GM21717 (cell line): ENCODE results near the gene DPYSL5.
"Not testable (repeated sequence)": the region's sequence is repeated elsewhere in the genome, so short reads cannot be mapped to it uniquely, and the experiment has no call there.

Source experiments
- ATAC-seq: cut with Tn5 transposase; IDR thresholded peaks from one replicate; pipeline ENCODE4 v1.9.1; 2021; ENCODE audit warnings: mild to moderate bottlenecking, moderate library complexity; ENCODE audit not compliant: unreplicated experiment

Gene DPYSL5, protein sequence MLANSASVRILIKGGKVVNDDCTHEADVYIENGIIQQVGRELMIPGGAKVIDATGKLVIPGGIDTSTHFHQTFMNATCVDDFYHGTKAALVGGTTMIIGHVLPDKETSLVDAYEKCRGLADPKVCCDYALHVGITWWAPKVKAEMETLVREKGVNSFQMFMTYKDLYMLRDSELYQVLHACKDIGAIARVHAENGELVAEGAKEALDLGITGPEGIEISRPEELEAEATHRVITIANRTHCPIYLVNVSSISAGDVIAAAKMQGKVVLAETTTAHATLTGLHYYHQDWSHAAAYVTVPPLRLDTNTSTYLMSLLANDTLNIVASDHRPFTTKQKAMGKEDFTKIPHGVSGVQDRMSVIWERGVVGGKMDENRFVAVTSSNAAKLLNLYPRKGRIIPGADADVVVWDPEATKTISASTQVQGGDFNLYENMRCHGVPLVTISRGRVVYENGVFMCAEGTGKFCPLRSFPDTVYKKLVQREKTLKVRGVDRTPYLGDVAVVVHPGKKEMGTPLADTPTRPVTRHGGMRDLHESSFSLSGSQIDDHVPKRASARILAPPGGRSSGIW

DNA sequence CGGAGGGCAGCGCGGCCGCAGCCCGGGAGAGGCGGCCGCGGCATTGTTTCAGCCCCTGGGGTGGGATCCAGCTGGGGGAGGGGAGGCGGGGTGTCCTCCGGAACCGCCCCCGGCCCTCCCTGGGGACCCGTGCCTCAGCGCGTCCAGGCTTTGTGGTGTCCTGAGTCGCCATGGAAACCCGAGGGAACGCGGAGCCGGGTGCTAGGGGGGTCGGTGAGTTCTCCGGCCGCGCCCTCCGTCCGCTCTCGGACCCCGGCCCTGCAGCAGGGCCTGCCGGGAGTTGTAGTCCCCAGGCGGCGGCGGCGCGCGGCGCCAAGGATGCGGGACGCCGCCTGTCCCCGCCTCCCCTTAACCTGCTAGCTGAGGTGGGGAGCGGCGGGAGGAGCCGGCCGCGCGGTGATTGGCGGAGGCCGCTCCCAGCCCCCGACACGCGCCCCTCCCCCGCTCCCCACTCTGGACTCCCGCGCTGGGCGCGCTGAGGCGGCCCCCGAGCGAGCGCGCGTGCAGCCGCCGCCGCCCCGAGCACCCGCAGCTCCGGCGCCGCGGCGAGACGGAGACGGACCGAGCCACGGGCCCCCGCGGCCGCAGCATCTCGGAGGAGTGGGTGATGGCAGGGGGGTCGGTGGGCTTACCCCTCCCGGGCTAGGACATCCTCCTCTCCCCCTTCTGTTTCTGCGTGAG lies at the start of gene DPYSL5:
Gene DPYSL5, plus strand, starts transcription at position 478 of the 681 bp plus-strand sequence. CDS start 50,368 bp downstream, outside the sequence.
- no peak for ATAC-seq

DNA sequence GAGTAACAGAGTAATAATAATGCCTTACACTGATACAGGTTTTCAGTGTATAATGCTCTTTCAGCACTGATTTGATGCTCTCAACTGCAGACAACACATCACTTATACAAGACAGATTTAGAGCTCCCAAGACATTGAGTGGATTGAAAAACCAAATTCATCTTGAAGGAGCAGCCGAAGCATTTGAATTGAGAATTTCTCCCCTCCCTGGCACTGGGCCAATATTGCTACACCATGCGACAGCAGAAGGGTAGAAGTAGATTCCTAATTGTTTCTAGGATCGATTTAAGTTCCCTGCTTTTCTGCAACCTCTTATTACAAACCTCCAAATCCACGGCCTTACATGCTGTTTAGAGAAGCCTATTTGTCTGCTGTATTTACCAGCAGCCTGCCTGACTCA lies 46.6 kb upstream of the DPYSL5 start:
- no peak for ATAC-seq

- ATAC-seq, result no peak
These were observed 46.1 kb upstream of the DPYSL5 start for GRCh38 chr2:26801796-26802195.

GRCh38 chr2:26805241-26805676 lies 42.7 kb upstream of the DPYSL5 start:
- no peak for ATAC-seq

DNA sequence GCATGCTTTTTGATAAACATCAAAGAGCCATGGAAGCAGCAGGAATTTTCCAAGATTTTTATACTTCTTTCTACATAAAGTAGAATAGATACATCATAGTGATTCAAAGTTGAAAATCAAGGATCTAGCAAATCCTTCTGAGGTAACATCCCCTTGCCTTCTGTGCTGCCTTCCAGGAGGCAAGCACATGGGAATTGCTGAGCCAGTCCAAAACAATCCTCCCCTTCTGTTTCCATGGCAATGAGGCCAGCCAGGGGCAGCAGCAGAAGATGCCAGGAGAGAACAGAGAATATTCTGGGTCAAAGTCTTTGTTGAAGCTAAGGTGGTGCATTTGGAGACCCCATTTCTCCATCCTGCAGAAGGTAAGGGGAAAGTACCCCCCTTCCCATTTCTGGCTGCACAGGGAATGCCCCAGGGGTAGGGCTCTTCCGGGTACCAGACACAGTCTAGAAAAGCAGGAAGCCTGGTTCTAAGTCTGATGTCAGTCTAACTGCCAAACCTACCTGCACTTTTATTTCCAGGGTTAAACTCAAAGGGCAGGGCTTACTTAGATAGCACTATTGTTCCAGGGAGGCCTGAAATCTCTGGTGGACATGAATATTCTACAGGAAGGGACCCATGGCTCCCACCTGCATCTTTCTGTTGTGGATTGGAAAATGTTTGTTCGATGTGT lies 40.0 kb upstream of the DPYSL5 start:
- no peak for ATAC-seq

DNA sequence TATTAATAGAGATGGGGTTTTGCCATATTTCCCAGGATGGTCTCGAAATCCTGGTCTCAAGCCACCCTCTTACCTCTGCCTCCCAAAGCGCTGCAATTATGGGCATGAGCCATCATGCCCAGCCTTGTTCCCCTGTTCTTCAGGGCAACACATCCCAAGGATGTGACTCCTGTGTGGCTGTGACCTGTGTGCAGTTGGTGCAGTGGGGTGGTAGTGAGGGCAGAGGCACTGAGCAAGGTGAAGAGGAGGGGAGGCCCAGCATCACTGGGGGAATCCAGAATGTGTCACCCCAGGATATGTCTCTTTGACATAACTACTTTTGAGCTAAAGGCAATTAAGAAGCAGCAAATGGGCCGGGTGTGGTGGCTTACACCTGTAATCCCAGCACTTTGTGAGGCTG lies 38.7 kb upstream of the DPYSL5 start:
- ATAC-seq, result no peak

- ATAC-seq, result no peak
These were observed 37.9 kb upstream of the DPYSL5 start for GRCh38 chr2:26809876-26810577.

DNA sequence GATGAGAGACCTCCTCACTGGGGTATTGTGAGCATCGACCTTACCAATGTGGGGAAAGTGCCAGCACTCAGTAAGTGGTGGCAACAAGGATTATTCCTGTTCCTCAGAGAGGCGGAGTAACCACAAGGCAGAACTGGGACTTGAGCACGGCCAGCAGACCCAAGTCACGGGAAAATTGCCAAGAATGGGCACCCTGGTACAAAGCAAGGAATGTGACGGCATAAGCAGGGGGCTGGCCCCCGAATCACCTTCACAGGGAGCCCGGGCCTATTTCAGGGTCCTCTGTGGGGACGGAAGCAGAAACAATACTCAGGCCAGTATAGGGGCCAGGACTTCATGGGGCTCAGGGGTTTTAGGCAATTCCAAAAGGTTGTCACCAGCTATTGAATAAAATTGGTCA lies 36.7 kb upstream of the DPYSL5 start:
- ATAC-seq, result no peak

DNA sequence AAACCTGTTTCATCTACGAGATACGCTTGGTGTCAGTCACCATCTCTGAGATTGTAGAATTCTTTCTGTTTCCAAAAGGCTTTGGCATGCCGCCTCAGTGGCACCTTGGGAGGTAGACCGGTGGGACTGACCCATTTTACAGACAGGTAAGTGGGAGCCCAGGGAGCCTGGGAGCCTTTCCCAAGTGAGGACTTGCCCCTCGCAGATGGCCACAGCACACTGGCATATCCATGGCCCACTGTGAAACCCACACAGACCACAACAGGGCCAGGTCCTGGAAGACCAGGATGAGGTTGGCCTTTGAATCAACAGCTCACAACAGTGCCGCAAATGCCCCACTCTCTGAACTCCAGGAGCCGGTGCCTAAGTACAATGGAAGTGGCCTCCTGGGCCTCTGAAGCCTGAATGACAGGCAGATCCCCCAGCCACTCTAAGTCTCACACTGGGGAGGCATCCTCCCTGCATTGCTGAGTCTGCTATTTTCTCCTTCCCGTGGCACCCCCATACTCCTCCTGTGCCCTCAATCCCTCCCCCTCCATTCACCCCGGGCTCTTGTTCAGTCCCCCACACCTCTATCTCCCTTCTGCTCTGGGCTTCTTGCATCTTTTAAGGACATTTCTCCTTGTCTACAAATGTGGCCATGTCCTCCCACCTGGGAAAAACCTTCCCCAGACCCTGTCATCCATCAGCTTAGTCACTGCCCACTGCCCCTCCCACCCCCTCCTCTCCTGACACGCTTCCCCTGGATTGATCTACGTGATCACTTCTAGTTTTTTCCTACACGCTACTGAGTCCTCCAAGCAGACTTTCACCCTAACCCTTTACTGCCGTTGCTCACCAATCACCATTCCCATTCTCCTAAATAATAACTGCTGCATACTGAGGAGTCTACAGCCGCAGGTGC lies 35.9 kb upstream of the DPYSL5 start:
- no peak for ATAC-seq

DNA sequence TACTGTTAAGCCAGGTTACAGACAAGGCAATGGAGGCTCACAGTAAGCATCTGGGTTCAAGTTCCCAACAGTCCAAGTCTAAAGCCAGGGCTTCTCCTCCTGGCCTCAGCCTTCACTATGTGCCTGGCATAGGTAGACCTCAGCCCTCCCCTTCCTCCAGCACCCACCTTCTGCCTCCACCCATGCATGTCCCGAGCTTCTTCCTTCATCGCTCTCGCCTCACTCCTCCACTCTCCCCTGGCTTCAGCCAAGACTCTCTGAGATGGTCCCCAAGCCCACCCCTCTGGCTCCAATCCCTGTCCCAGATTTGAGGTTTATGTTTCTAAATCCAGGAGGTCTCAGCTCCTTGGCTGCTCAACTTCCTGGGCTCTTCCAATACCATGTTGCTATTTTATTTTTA lies 35.2 kb upstream of the DPYSL5 start:
- no peak for ATAC-seq

DNA sequence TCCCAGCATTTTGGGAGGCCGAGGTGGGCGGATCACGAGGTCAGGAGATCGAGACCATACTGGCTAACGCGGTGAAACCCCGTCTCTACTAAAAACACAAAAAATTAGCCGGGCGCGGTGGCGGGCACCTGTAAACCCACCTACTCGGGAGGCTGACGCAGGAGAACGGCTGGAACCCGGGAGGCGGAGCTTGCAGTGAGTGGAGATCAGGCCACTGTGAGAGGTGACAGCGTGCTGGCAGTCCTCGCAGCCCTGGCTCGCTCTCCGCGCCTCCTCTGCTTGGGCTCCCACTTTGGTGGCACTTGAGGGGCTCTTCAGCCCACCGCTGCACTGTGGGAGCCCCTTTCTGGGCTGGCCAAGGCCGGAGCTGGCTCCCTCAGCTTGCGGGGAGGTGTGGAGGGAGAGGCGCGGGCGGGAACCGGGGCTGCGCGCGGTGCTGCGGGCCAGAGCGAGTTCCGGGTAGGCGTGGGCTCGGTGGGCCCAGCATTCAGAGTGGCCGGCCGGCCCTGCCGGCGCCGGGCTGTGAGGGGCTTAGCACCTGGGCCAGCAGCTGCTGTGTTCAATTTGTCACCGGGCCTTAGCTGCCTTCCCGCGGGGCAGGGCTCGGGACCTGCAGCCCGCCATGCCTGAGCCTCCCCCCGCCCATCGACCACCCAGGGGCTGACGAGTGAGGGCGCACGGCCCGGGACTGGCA lies 33.7 kb upstream of the DPYSL5 start:
- not testable (repeated sequence) for ATAC-seq

DNA sequence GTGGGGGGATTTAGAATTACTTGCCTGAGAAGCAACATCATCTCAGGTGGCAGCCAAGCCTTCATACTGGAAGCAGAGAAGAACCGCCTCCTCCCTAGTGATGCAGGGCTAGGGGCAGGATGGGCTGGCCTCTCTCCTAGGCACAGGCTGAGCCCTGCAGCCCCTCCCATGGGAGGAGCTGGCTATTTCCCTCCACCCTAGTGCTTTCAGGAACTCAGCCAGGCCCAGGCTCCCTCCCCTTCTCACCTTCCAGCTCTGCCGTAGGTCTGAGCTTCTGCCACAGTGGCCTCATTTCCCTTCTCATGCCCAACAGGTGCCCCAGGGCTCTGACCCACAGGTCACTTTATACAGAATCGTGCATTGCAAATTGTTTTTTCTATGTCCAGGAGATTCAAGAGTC lies 31.0 kb upstream of the DPYSL5 start:
- ATAC-seq, result no peak

DNA sequence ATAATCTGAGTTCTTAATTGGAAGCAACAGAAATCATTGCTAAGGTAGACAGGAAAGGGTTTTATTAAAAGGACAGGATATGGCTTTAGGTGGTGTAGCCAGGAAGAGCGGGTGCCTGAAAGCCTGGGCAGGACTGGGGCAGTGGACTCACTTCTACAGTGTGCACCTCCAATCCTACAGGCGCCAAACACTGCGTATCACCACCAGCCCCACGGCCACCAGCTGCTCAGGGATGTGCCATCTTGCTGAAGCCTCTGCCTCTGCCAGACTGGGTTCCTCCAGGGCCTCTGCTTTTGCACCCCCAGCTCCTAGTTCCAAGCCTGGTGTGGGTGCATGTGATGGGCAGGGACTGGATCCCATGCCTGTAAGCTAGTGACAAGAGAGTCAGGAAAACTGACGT lies 29.7 kb upstream of the DPYSL5 start:
- ATAC-seq, result no peak

DNA sequence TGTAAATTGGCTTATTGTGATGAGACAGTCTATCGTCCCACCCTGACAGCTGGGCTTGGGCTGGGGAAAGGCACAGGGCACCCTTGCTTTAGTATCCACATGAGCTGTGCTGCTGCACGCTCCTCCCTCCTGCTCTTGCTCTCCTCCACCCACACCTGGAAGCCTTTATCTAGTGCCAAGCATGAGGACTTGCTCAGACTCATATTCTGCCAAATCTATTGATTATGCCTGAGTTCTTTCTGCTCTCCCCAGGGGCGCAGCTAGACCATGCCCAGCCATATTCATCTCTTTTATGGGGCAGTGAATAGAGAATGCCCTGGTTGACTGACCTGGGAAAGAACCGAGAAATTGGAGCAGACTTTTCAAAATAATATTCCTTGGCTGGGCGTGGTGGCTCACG lies 29.0 kb upstream of the DPYSL5 start:
- ATAC-seq, result no peak

DNA sequence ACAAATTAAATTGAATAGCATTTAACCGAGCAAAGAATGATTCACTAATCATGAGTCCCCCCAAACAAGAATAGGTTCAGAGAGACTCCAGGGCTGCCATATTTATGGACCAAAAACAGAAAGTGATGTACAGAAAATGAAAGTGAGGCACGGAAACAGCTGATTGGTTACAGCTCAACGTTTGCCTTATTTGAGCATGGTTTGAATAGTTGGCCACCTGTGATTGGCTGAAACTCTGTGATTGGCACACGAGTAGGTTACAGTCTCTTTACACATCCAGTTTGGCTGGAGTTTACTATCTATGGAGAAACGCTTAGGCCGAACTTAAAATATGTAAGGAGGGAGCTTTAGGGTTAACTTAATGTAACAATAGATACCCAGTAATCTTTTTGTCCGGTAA lies 27.0 kb upstream of the DPYSL5 start:
- no peak for ATAC-seq

DNA sequence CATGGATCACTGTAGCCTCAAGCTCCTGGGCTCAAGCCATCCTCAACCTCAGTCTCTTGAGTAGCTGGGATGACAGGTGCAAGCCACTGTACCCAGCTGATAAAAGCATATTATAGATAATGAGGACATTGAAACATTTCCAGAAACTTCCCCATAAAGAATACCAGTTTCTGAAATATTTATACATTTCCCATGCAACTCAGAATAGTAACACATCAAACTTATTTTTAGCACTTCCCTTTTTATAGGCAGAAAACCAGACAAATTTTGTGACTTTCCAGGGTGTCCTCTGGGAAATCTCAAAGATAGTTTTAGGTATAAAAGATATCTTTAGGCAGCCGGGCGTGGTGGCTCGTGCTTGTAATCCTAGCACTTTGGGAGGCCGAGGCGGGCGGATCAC lies 25.1 kb upstream of the DPYSL5 start:
- no peak for ATAC-seq

DNA sequence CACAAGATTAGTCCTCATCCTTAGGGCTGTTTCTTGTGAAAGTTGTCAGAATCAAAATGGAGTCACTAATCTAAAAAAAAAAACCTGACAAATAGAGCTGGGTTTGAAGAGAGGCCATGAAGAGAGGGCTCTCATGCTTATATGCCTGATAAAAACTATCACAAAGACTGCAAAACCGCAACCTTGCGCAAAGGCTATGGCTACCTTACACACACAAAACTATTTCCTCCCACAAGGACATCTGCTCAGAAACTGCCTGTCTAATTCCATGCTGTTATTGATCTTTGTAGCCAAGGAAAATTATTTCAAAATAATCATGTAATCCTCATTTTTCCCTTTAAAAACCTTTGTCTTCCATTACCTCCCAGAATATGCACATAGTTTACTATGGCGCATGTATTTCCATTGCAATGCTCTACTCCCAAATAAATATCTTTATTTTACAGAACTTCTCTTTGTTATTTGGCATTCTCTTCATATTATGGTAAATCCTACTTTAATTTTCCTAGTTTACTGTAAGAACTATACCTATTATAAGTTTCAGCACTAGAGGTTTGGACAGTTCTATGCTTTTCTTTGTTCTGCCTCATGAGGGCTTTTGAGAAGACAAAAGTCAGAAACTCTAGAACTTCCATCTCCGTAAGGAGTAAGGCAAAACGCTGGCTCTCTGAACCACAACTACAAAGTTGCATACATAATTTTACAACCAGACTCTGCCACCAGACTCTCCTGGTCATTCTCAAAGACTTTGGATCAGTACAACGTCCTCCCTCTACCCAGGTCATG lies 9.6 kb upstream of the DPYSL5 start:
- ATAC-seq, result no peak

DNA sequence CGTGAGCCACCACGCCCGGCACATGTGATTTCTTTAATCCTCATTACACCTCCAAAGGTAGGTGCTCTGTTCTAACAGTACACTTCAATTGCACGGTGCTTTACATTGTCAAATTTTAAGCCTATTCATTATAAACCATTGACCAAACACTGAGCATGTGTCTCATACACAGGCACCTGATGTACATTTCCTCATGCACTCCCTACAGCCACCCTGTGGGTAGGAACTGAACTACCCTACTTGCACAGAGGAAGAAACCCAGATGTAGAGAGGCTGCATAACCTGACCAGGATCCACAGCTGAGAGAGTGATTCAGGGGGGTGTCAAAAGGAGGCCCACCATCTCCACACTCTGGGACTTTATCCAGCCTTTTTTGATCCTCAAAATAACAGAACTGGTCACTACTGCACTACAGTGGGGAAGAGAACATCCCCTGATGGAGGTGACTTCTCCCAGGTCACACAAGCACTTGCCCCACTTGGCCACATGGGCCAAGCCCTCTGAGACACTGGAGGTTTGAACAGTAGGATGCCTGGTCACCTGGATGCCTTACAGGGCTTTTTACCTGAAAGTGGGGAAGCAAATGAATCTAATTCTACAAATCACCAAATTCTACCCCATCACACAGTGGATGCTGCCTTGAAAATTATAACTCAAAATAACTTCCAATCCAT lies 6.9 kb upstream of the DPYSL5 start:
- no peak for ATAC-seq
